Caco-2 (cell line): ENCODE measurements around the gene KCNH2. TPM values are rescaled to one million over a fixed set of nuclear protein-coding genes. Genes with fewer than 3 reads are reported as not detected.

Experiments used
- BruUV-seq: library from RNA; stranded (reverse); fragments of 400-500 nt; replicated peaks from 2 replicates; lab custom pipeline; 2021; lab: Mats Ljungman, UMichigan
- CTCF ChIA-PET: fragments of 300-600 bp; sonication (Branson Sonifier 250); formaldehyde crosslinking; loops from one replicate; lab custom pipeline; 2022; ENCODE audit warnings: antibody characterized with exemption; lab: Charles Lee
- POLR2A ChIA-PET: fragments of 300-600 bp; sonication (Branson Sonifier 250); formaldehyde crosslinking; loops from one replicate; lab custom pipeline; 2022; ENCODE audit warnings: antibody characterized with exemption; lab: Charles Lee
- DNase-seq, 2 experiments: peaks; one replicate each; pipeline versions ENCODE4 v3.0.0 to v3.0.0-alpha.2; 2020 to 2022
- H3K27me3 ChIP-seq: replicated peaks from 2 replicates; pipeline ENCODE4 v1.6.0; 2011; ENCODE audit warnings: low read length; ENCODE audit not compliant: control insufficient read depth, insufficient read depth
- H3K36me3 ChIP-seq: 2 replicates; pipeline ENCODE4 v1.5.1; 2011; ENCODE audit warnings: low read length; ENCODE audit not compliant: control insufficient read depth, insufficient read depth
- H3K4me1 ChIP-seq: fragments of 250-450 bp; sonication (Bioruptor Pico); 2 replicates; pipeline ENCODE4 v1.5.1; 2020; ENCODE audit warnings: mild to moderate bottlenecking
- H3K4me3 ChIP-seq: 2 replicates; pipeline ENCODE4 v1.5.1; 2011; ENCODE audit warnings: low read depth, mild to moderate bottlenecking, control low read depth, low read length
- H3K9me3 ChIP-seq: fragments of 250-450 bp; sonication (Bioruptor Pico); 2 replicates; pipeline ENCODE4 v1.5.1; 2020; ENCODE audit warnings: mild to moderate bottlenecking, moderate library complexity
- H3K27ac Mint-ChIP-seq: one replicate; pipeline ENCODE4 v1.8.0; 2022; ENCODE audit warnings: mixed read lengths; ENCODE audit not compliant: unreplicated experiment
- H3K27me3 Mint-ChIP-seq: one replicate; pipeline ENCODE4 v1.8.0; 2022; ENCODE audit warnings: mixed read lengths; ENCODE audit not compliant: insufficient read depth, unreplicated experiment
- H3K36me3 Mint-ChIP-seq: one replicate; pipeline ENCODE4 v1.8.0; 2022; ENCODE audit warnings: mild to moderate bottlenecking, mixed read lengths; ENCODE audit not compliant: insufficient read depth, unreplicated experiment
- H3K4me1 Mint-ChIP-seq: one replicate; pipeline ENCODE4 v1.8.0; 2022; ENCODE audit warnings: low read depth, mixed read lengths; ENCODE audit not compliant: unreplicated experiment
- H3K4me3 Mint-ChIP-seq: one replicate; pipeline ENCODE4 v1.8.0; 2022; ENCODE audit warnings: mild to moderate bottlenecking, moderate library complexity, mixed read lengths; ENCODE audit not compliant: unreplicated experiment
- H3K9me3 Mint-ChIP-seq: one replicate; pipeline ENCODE4 v1.8.0; 2022; ENCODE audit warnings: mixed read lengths; ENCODE audit not compliant: unreplicated experiment
- CTCF ChIP-seq, 2 experiments: fragments of 200-600 bp in 1 of 2; IDR thresholded peaks; 1 replicate in 1 of 2; 2 replicates in 1 of 2; pipeline versions ENCODE4 v1.5.1 to v1.8.0; 2011 to 2022; ENCODE audit warnings: antibody characterized with exemption in 1 of 2, control low read depth in 1 of 2, inconsistent platforms in 1 of 2, low read depth in 1 of 2, low read length in 1 of 2, mild to moderate bottlenecking in 1 of 2, moderate library complexity in 1 of 2; ENCODE audit not compliant: insufficient read depth in 1 of 2, severe bottlenecking in 1 of 2, unreplicated experiment in 1 of 2
- intact Hi-C: fragments of 100-400 bp; cut with micrococcal nuclease; formaldehyde crosslinking; loops from one replicate; pipeline ENCODE4 v1.10.0; 2022; ENCODE audit not compliant: unreplicated experiment
- total RNA-seq: library from RNA; stranded (reverse); gene quantifications from 2 replicates; pipeline ENCODE4 v1.2.3, GENCODE V29; 2022

Gene KCNH2
- total RNA-seq, 1 experiment from 2014 or later, result 0.66 TPM

GRCh38 chr7:151025924-151026671 is 48.0 kb upstream of the KCNH2 start:
- Histone ChIP-seq H3K9me3 (no peaks in the 10 kb centered on the region), H3K4me1 (peaks cover 30% of the 10 kb centered on the region), H3K4me3 (no peak overlapping the region), H3K27me3 (no peaks in the 10 kb centered on the region), H3K36me3 (no peaks in the 10 kb centered on the region)
- intact Hi-C loops, result no loop called here
- H3K27me3 Mint-ChIP-seq, result peaks cover 2% of the 10 kb centered on the region
- CTCF ChIA-PET, result no interaction called here
- no peak for TF ChIP-seq CTCF (IDR thresholded peaks at IDR 0.05; ENCODE audit: insufficient read depth in 1 of 2, low read depth in 1 of 2, low read length in 1 of 2, severe bottlenecking in 1 of 2, unreplicated experiment in 1 of 2)
- H3K4me3 Mint-ChIP-seq, result peak overlapping the region; percentile 87
- peaks cover 37% of the 10 kb centered on the region for H3K4me1 Mint-ChIP-seq
- H3K9me3 Mint-ChIP-seq, result no peaks in the 10 kb centered on the region
- H3K36me3 Mint-ChIP-seq, result peaks cover 15% of the 10 kb centered on the region
- DNase-seq, result no peak
- POLR2A ChIA-PET, result interaction anchor here (1.0 kb wide), 1 partner anchor 55 kb away, joined by 3 read pairs; the partner anchor contains the start of gene FASTK
- H3K27ac Mint-ChIP-seq, result peak overlapping the region; percentile 99
- BruUV-seq, result no TSS peak

- peaks cover 2% of the 10 kb centered on the region for H3K27me3 Mint-ChIP-seq
- no peak within 1 kb of the TSS for H3K4me3 Mint-ChIP-seq
- peaks cover 47% of the 10 kb centered on the region for H3K4me1 Mint-ChIP-seq
- Histone ChIP-seq H3K4me1 (peaks cover 43% of the 10 kb centered on the region), H3K4me3 (no peak within 1 kb of the TSS), H3K27me3 (no peaks in the 10 kb centered on the region), H3K36me3 (no peaks in the 10 kb centered on the region), H3K9me3 (no peaks in the 10 kb centered on the region)
- ChIA-PET POLR2A (interaction anchor here (0.6 kb wide), 1 partner anchor 300 kb away, joined by 10 read pairs; no protein-coding TSS in a partner anchor), CTCF (interaction anchor here (0.7 kb wide), 1 partner anchor 22 kb away, joined by 6 read pairs; no protein-coding TSS in a partner anchor)
- H3K27ac Mint-ChIP-seq, result peak within 1 kb of the TSS; percentile 99
- intact Hi-C loops, result no loop called here
- no peak for TF ChIP-seq CTCF (IDR thresholded peaks at IDR 0.05; ENCODE audit: insufficient read depth in 1 of 2, low read depth in 1 of 2, low read length in 1 of 2, severe bottlenecking in 1 of 2, unreplicated experiment in 1 of 2)
- peak in 1 of 2 experiments; percentile 64 for DNase-seq
- BruUV-seq, result no TSS peak
- peaks cover 15% of the 10 kb centered on the region for H3K36me3 Mint-ChIP-seq
- no peaks in the 10 kb centered on the region for H3K9me3 Mint-ChIP-seq
These were observed 46.4 kb upstream of the KCNH2 start, which contains the start of gene ATG9B for GRCh38 chr7:151024435-151025056. Gene ATG9B (minus strand): TSS chr7:151024494. CDS start chr7:151024423, 71 bp downstream.

GRCh38 chr7:151023232-151023631 is 45.1 kb upstream of the KCNH2 start:
- H3K36me3 Mint-ChIP-seq, result peaks cover 7% of the 10 kb centered on the region
- ChIA-PET CTCF (no interaction called here), POLR2A (no interaction called here)
- peaks cover 48% of the 10 kb centered on the region for H3K4me1 ChIP-seq
- H3K9me3 Mint-ChIP-seq, result no peaks in the 10 kb centered on the region
- peaks cover 39% of the 10 kb centered on the region for H3K4me1 Mint-ChIP-seq
- no peaks in the 10 kb centered on the region for H3K9me3 ChIP-seq
- no peak for TF ChIP-seq CTCF (IDR thresholded peaks at IDR 0.05; ENCODE audit: insufficient read depth in 1 of 2, low read depth in 1 of 2, low read length in 1 of 2, severe bottlenecking in 1 of 2, unreplicated experiment in 1 of 2)
- H3K36me3 ChIP-seq, result no peaks in the 10 kb centered on the region
- H3K27me3 Mint-ChIP-seq, result peaks cover 6% of the 10 kb centered on the region
- no peaks in the 10 kb centered on the region for H3K27me3 ChIP-seq
- H3K27ac Mint-ChIP-seq, result no peak overlapping the region
- no peak for DNase-seq
- BruUV-seq, result no TSS peak
- H3K4me3 Mint-ChIP-seq, result no peak overlapping the region
- no peak overlapping the region for H3K4me3 ChIP-seq
- intact Hi-C loops, result no loop called here
